NK-92 treated with Interleukin-12 subunit alpha and Interleukin-12 subunit beta, amount 100 ng/mL, for 24 hours (cell line): ENCODE results near the gene USP35.
"Not testable (repeated sequence)": the region's sequence is repeated elsewhere in the genome, so short reads cannot be mapped to it uniquely, and the experiment has no call there.

Experiments
- DNase-seq: peaks from one replicate; lab custom pipeline; 2025; lab: John Stamatoyannopoulos, UW

USP35 gene

DNA sequence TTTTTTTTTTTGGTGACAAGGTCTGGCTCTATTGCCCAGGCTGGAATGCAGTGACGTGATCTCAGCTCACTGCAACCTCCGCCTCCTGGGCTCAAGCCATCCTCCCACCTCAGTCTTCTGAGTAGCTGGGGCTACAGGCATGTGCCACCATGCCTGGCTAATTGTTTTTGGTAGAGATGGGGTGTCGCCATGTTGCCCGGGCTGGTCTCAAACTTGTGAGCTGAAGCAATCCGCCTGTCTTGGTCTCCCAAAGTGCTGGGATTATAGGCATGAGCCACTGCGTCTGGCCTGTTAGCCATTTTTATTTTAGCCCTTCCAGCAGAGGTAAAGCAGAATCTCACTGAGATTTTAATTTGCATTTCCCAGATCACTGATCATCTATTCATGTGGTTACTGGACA lies 44.3 kb downstream of the USP35 start:
- DNase-seq, result not testable (repeated sequence)

DNA sequence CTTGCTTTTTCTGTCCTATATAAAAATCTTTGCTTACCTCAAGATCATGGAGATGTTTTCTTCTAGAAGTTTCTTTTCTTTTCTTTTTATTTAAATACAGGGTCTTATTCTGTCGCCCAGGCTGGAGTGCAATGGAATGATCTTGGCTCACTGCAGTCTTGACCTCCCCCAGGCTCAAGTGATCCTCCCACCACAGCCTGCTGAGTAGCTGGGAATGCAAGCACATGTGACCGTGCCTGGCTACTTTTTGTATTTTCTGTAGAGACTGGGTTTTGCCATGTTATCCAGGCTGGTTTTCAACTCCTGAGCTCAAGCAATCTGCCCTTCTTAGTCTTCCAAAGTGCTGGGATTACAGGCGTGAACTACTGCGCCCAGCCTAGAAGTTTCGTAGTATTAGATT lies 45.3 kb downstream of the USP35 start:
- no peak for DNase-seq

DNA sequence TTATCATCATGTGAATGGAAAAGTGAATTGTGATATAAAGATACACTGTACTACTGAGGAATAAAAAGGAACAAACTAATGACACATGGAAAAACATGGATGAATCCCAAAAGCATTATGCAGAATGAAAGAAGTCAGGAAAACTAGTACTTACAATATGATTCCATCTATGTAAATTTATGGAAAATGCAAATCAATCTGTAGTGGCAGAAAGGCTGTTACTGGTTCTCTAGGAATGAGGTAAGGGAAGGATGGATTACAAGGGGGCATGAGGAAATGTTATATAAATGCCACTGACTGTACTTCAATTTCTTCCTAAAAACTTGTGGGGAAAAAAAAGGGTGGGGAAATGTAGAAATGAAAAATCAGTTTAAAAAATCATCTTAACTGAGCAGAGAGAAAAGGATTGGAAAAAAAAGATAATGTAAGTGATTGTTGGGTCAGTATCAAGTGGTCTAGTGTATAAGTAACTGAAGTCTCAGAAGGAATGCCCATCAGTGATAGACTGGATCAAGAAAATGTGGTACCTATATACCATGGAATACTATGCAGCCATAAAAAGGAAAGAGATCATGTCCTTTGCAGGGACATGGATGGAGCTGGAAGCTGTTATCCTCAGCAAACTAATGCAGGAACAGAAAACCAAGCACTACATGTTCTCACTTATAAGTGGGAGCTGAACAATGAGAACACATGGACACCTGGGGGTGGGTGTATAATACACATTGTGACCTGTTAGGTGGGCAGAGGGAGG lies 48.8 kb downstream of the USP35 start:
- DNase-seq, result no peak

DNA sequence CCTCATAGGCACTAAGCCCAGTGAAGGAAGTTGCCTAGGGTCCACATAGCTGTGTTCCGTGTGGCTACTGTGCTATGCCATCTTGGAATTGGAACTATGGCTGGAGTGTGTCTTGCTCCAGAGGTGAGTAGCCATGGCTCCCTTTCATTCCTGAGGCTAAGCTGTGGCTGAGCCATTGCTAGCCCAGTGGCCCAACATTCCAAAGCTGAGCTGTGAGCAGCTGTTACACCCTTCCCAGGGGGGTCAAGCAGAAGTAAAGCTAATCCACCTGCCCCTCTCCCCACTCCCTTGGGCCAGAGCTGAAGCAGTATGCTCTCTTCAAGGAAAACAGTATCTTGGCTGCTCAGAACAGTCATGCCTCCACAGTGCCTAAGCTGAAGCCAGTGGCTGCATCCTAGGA lies 51.1 kb downstream of the USP35 start:
- no peak for DNase-seq

DNA sequence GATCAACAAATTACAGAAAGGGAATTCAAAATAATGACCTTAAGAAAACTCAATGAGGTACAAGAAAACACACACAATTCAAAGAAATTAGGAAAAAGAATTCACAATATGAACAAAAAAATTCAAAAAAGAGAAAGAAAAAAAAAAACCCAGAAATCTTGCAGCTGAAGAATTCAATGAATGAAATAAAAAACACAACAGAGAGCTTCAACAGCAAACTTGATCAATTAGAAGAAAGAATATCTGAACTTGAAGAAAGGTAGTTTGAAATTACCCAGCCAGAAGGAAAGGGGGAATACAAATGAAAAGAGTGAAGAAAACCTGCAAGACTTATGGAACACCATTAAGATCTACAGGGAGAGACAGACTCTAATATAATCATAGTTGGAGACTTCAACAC lies 52.8 kb downstream of the USP35 start:
- no peak for DNase-seq

DNA sequence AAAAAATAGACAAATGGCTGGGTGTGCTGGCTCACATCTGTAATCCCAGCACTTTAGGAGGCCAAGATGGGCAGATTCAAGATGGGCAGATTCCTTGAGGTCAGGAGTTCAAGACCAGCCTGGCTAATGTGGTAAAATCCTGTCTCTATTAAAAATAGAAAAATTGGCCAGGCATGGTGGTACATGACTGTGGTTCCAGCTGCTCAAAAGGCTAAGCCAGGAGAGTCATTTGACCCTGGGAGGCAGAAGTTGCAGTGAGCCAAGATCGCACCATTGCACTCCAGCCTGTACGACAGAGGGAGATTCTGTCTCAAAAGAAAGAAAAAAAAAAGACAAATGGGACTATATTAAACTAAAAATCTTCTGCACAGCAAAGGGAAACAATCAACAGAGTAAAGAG lies 55.4 kb downstream of the USP35 start:
- no peak for DNase-seq

DNA sequence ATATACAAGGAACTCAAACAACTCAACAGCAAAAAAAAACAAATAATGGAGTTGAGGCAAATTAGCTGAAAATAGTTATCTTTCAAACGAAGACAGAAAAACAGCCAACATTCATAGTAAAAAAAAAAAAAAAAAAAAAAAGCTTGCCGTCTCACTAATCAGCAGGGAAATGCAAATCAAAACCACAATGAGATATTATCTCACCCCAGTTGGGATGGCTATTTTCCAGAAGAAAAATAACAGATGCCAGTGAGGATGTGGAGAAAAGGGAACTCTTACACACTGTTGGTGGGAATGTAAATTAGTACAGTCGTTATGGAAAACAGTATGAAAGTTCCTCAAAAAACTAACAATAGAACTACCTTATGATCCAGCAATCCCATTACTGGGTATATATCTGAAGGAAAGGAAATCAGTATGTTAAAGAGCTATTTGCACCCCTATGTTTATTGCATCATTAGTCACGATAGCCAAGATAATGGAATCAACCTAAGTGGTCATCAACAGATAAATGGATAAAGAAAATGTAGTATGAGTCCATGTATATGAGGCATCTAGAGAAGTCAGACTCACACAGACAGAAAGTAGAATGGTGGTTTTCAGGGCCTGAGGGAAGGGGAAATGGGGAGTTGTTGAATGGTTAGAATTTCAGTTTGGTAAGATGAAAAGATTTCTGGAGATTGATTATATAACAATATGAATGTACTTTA lies 56.0 kb downstream of the USP35 start:
- no peak for DNase-seq

DNA sequence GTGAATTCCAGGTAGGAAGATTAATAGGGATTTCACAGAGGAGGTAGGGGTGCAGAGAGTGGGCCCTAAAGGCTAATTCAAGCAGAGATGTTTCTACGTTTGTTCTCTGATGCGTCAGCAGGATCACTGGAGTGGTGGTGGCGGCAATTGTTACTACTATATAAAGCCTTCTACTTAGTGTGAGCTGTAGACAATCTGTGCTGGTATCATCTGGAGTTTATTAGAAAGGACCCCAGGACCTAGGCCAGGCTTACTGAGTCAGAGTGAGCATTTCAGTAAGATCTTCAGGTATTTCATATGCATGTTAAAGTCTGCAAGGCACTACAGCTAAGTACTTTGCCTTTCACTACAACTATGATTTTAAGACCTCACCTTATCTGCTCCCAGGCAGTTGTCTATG lies 59.5 kb downstream of the USP35 start:
- DNase-seq, result no peak

DNA sequence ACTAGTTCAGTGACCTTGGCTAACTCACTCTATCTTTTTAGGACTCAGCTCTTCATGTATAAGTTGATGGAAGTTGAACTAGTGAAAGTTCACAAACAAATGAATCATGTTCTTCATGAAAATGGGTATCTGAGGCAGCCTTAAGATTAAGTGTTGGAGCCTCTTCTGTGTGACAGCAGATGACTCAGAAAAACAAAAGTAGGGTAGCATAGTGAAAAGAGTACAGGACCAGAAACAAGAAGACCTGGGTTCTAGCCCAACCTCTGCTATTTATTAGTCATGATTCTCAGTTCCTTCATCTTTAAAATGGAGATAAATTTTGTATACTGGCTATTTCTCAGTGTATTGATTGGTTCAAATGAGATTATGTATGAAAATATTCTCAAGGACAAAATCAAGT lies 60.2 kb downstream of the USP35 start:
- DNase-seq, result no peak

DNA sequence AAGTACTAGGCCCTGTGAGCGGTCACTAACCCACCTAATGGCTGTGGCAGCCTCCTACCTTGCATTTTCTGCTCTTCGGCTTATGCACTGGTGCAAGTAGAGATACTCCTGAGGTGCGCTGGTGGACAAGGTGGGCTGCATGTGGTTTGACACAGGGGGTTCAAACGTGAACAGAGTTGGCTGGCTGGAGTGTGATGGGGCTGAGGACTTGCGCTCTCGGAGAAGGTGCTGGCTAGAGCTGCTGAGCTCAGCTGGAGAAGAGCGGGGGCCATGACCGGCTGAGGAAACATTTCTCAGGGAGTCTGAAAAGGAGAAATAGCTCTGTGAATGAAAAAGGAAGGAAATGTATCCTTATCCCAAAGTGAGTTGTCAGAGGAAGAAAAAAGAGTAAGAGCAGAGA lies 61.4 kb downstream of the USP35 start:
- DNase-seq, result no peak

DNA sequence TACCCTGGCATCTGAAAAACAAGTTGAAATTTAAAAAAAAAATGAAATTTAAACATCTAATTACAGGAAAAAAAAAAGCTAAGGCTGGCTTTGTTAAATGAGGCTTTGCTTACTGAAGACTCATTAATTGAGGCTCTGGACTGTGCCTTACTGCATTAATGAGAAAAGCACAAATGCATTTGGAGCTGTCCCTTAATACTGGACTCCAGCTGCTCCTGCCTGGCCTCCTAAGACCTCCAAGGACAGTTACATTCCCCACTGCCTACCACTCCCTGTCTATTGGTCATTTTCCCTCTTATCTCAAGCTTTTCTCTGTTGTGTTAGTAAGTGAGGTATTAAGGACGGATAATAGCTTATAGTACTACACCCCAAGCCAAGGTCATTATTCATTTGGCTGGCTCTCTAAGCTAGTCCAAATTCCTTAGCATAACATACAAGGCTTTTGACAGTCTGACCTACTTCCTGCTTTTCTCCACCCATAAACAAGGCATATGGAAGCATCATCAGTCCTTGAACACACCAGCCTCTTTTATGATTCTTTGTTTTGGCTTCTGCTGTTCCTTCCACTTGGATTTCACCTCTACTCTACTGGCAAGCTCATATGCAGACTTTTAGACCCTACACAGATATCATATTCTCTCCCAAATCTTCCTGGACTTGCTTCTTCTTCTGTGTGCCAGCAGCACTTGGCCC lies 62.5 kb downstream of the USP35 start:
- DNase-seq, result no peak

DNA sequence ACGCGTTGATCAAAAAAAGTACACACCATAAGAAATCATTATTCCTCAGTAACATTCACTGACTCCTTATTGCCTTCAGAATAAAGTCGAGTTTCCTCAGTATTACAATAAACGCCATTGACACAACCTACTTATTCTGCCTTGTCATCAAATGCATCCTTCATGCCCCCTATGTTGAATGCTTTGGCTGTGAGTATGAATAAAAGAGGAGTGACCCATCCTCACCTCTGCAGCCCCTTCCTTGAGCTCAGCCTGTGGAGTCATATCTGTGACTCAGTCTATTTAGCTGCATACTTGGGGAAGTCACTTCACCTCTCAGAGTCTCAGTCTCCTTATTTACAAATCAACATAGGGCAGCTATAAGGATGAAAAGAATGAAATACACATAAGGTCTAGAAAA lies 65.1 kb downstream of the USP35 start:
- DNase-seq, result no peak

DNA sequence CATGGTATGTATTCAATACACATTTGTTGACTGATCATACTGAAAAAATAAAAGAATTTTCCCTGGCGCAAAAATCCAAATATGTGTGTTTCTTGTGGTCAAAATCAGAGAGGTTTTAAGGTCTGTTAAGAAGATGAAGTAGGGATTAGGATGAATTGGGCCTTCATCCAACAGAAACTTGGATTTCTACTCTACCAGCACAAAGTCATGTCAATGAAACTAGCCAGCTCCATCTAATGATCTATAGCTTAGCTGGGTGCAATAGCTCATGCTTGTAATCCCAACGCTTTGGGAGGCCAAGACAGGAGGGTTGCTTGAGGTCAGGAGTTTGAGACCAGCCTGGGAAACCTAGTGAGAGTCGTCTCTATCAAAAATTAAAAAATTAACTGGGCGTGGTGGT lies 65.5 kb downstream of the USP35 start:
- DNase-seq, result no peak

DNA sequence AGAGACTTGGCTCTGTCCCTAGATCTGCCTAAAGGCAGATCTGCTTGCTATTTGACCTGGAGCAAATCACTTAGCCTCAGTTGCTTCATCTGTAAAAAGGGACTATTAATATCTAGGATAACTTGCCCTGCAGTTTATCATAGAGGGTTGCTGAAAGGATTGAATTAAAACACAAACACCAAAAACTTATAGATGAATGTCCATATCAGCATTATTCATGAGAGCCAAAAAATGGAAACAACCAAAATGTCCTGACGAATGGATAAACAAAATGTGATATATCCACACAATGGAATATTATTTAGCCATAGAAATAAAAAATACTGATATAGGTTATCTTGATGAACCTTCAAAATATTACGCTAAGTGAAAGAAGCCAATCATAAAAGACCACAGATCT lies 67.2 kb downstream of the USP35 start:
- DNase-seq, result no peak

DNA sequence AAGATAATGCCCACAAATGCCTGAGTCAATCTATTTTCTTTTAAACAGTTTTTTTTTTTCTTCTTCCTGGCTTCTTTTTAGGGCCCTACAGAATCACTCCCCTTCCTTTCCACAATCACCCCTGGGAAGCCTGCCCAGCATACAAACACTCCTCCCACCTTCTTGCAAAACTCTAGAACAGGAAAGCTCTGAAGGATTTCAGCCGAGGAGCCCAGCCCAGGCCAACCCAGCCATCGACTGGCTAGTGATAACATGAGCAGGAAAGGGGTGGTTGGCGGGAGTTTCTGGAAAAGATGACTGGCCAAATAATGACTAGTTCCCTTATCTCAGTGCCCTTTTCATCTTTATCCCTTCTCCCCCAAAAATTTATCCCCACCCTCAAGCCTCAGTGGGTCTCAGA lies 68.2 kb downstream of the USP35 start:
- no peak for DNase-seq

DNA sequence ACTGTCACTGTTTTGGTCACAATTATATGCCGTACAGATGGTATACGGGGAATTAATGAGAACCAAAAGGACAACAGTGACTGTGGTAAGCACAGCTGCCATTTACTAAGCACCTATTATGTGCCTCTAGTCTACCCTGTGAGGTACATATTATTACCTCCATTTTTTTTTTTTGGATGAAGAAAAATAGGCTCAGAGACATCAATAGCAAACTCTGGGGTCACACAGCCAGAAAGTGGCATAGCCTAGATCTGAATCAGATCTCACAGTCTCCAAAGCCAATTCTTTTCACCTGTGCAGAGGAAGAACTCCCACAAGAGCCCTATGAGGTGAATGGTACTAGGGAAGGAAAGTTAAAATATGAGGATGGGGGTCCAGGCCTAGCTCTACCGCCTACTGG lies 68.9 kb downstream of the USP35 start:
- no peak for DNase-seq

DNA sequence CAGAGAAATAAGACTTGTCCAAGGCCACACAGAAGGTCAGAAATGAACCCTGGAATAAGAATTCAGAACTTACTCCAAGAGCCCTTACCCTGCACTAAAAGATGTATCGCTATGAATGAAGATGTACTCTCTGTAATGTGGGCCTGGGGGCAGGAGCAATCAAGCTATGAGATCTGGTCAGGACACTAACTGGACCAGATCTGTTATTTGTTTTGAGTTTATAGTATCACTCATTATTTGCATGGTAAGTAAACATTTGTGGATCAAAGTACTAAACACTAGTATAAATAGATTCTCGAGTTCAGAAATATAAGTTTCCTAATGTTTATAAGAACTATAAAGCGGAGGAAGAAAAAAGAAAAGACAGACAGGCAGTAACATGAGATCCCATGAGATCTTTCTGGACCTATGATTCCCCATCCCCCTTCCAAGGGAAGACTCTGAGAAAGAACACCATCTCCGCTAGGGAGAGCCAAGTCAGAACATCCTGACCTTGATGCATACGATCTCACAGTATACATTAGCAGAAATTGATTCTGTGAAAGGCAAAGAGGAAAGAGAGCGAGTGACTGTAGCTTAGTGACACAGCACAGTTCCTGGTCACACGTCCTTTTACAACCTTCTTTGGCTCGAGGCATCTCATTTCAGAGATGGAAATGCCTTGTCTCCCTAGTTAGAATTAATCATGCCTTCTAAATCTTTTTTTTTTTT lies 71.2 kb downstream of the USP35 start:
- DNase-seq, result no peak

DNA sequence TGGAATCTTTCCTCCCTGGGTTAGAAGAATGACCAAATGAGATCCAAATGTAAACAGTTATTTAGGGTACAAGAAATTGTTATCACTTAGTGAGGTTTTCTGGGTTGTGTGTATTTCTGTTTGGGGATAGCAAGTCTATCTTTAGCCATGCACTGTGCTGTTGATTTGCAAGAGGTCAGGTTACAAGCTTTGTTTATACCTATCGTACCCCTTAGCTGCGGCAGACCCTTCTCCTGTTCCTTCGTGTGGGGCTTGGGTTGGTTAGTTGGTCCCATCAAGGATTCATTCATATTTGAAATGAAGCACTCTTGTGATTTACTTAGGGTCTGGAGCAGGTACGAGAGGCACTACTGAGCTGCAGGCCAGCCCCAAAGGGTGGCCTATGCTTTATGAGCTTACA lies 72.6 kb downstream of the USP35 start:
- DNase-seq, result no peak

DNA sequence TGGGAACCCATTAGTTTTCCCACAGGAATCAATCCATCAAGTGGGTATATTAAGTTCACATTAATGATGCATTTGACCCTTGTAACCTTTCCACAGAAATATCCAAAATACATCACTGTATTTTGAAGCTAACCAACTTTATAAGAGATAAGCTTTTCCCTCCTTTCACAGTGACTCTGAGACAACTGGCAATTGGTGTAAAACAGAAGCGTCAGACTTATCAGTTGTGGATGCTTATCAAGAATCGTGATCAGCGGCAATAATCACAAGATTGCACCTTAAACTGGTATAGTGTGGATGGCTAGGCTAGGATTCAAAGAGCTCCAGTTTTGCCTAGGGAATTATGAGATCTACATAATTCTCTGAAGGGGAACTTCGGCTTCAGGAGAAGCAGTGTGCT lies 73.1 kb downstream of the USP35 start:
- DNase-seq, result no peak

DNA sequence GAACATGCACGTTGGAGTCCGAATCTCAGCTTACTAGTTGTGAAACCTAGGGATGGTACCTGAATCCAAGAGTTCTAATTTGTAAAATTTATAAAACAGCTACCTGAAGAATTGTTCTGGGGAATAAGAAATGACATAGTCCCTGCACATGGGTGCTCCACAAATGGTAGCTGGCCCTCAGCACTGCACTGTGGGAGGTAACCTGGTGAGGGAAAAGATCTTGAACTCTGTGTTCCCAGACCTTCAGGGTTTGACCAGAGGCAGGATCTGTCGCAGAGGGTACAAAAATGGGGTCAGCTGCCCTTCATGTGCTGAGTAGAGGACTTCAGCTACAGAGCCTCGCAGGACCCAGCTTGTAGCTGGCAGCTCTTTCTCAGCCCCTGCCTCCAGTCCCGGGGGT lies 73.5 kb downstream of the USP35 start:
- DNase-seq, result no peak

DNA sequence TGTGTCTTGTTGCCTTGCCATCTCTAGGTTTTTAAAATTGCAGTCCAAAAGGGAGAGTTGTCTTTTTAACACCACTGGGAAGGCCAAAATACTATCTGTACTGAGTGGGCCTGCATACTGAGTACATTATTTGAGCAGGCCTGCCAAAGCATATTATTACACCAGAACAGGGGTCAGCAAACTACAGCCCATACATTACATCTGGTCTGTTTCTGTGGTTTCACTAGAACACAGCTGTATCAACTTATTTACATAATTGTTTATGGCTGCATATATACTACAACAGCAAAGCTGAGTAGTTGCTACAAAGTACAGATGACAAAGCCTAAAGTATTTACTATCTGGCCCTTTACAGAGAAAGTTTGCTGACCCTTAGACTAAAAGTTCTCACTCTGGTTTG lies 74.0 kb downstream of the USP35 start:
- no peak for DNase-seq
